NCI-H82 treated with DMSO at 0.1 percent for 48 hours (cell line): Measurements from ENCODE around the gene PLAAT3.
"Not testable (repeated sequence)": the region's sequence is repeated elsewhere in the genome, so short reads cannot be mapped to it uniquely, and the experiment has no call there.

Experiments
- DNase-seq: peaks from one replicate; lab custom pipeline; 2025; ENCODE audit not compliant: unreplicated experiment; lab: John Stamatoyannopoulos, UW

Gene PLAAT3

GRCh38 chr11:63572026-63572688 lies 42.1 kb downstream of the PLAAT3 start:
- DNase-seq = no peak

GRCh38 chr11:63569570-63569969 lies 44.7 kb downstream of the PLAAT3 start:
- DNase-seq = no peak

GRCh38 chr11:63567044-63567840 lies 47.0 kb downstream of the PLAAT3 start:
- DNase-seq = no peak

- no peak for DNase-seq
Observed at GRCh38 chr11:63564784-63565350, 49.4 kb downstream of the PLAAT3 start.

- DNase-seq = no peak
Observed at GRCh38 chr11:63564056-63564774, 50.0 kb downstream of the PLAAT3 start.

- no peak for DNase-seq
Observed at GRCh38 chr11:63563201-63564055, 50.8 kb downstream of the PLAAT3 start, which contains the start of gene PLAAT2. TSS of gene PLAAT2 (minus strand) at chr11:63563379. CDS start at chr11:63563324, 55 bp downstream.

- no peak for DNase-seq
Observed at GRCh38 chr11:63560506-63561180, 53.6 kb downstream of the PLAAT3 start.

- no peak for DNase-seq
Observed at GRCh38 chr11:63558459-63559157, 55.6 kb downstream of the PLAAT3 start.

GRCh38 chr11:63557570-63557969 lies 56.7 kb downstream of the PLAAT3 start:
- no peak for DNase-seq

- DNase-seq = no peak
Observed at GRCh38 chr11:63556404-63557013, 57.7 kb downstream of the PLAAT3 start.

GRCh38 chr11:63554877-63555223 lies 59.4 kb downstream of the PLAAT3 start:
- no peak for DNase-seq

GRCh38 chr11:63553759-63554158 lies 60.5 kb downstream of the PLAAT3 start:
- no peak for DNase-seq

- DNase-seq = no peak
Observed at GRCh38 chr11:63552921-63553320, 61.3 kb downstream of the PLAAT3 start.

- no peak for DNase-seq
Observed at GRCh38 chr11:63551889-63552266, 62.4 kb downstream of the PLAAT3 start.

GRCh38 chr11:63551091-63551888 lies 62.9 kb downstream of the PLAAT3 start:
- DNase-seq = no peak

GRCh38 chr11:63550156-63550700 lies 64.0 kb downstream of the PLAAT3 start:
- not testable (repeated sequence) for DNase-seq

- DNase-seq = no peak
Observed at GRCh38 chr11:63549411-63549810, 64.8 kb downstream of the PLAAT3 start.

- no peak for DNase-seq
Observed at GRCh38 chr11:63548178-63548577, 66.1 kb downstream of the PLAAT3 start.
